Activated T-cell treated with anti-CD3 and anti-CD28 coated beads for 48 hours (primary cell): ENCODE data around the gene ONECUT1.
A peak's percentile ranks its signal among the peaks of the same experiment; 100 is the strongest.
"Not testable (repeated sequence)": the region's sequence is repeated elsewhere in the genome, so short reads cannot be mapped to it uniquely, and the experiment has no call there.

Experiments
- DNase-seq: peaks from one replicate; pipeline ENCODE4 v3.0.0-alpha.2; 2020; ENCODE audit warnings: low read depth

The ONECUT1 gene

GRCh38 chr15:52790169-52790708 lies at the start of gene ONECUT1:
Gene ONECUT1 (minus strand): TSS chr15:52790336. CDS start chr15:52789884, 452 bp downstream.
- peak; percentile 63 for DNase-seq

- no peak for DNase-seq
These were observed 44.2 kb upstream of the ONECUT1 start for GRCh38 chr15:52834379-52834778.

GRCh38 chr15:52824169-52824942 lies 34.2 kb upstream of the ONECUT1 start:
- not testable (repeated sequence) for DNase-seq

- DNase-seq, result no peak
These were observed 32.3 kb upstream of the ONECUT1 start for GRCh38 chr15:52822475-52822874.

- DNase-seq, result no peak
These were observed 29.1 kb upstream of the ONECUT1 start for GRCh38 chr15:52819253-52819652.

GRCh38 chr15:52815899-52816298 lies 25.8 kb upstream of the ONECUT1 start:
- DNase-seq, result not testable (repeated sequence)

- DNase-seq, result no peak
These were observed 18.9 kb upstream of the ONECUT1 start for GRCh38 chr15:52808996-52809395.

GRCh38 chr15:52808441-52808840 lies 18.3 kb upstream of the ONECUT1 start:
- no peak for DNase-seq

GRCh38 chr15:52806284-52806655 lies 16.1 kb upstream of the ONECUT1 start:
- no peak for DNase-seq

- DNase-seq, result no peak
These were observed 15.5 kb upstream of the ONECUT1 start for GRCh38 chr15:52805351-52806283.

GRCh38 chr15:52804526-52805081 lies 14.5 kb upstream of the ONECUT1 start:
- DNase-seq, result no peak

- no peak for DNase-seq
These were observed 13.6 kb upstream of the ONECUT1 start for GRCh38 chr15:52803467-52804306.

- no peak for DNase-seq
These were observed 13.0 kb upstream of the ONECUT1 start for GRCh38 chr15:52803108-52803466.

GRCh38 chr15:52802110-52802509 lies 12.0 kb upstream of the ONECUT1 start:
- no peak for DNase-seq

GRCh38 chr15:52801748-52802085 lies 11.6 kb upstream of the ONECUT1 start:
- DNase-seq, result no peak

- DNase-seq, result no peak
These were observed 11.0 kb upstream of the ONECUT1 start for GRCh38 chr15:52800828-52801747.

- no peak for DNase-seq
These were observed 9.1 kb upstream of the ONECUT1 start for GRCh38 chr15:52799145-52799811.

- DNase-seq, result no peak
These were observed 8.5 kb upstream of the ONECUT1 start for GRCh38 chr15:52798529-52799101.

GRCh38 chr15:52797625-52798501 lies 7.7 kb upstream of the ONECUT1 start:
- DNase-seq, result no peak
